Gastrocnemius medialis (tissue), 4 donors: ENCODE data around the gene ME2.
A peak's percentile ranks its signal among the peaks of the same experiment; 100 is the strongest.
"Not testable (repeated sequence)": the region's sequence is repeated elsewhere in the genome, so short reads cannot be mapped to it uniquely, and the experiment has no call there.

ENCODE experiments used
- POLR2A ChIP-seq, 2 donors: fragments of 450-650 bp; IDR thresholded peaks; one replicate each; pipeline ENCODE4 v1.6.1; 2017; ENCODE audit warnings: antibody characterized with exemption in 2 of 2, mild to moderate bottlenecking in 2 of 2, moderate library complexity in 2 of 2
- TF ChIP-seq, protein P1 (sequence below), 5 experiments: fragments of 450-650 bp in 3 of 5; fragments of 200-600 bp in 2 of 5; sonication (generic) in 2 of 5; IDR thresholded peaks in 4 of 5; conservative IDR thresholded peaks in 1 of 5; 1 replicate in 4 of 5; 2 replicates in 1 of 5; pipeline ENCODE4 v1.5.1; 2016 to 2019; ENCODE audit warnings: antibody characterized with exemption in 5 of 5, mild to moderate bottlenecking in 3 of 5, moderate library complexity in 3 of 5

DNA sequence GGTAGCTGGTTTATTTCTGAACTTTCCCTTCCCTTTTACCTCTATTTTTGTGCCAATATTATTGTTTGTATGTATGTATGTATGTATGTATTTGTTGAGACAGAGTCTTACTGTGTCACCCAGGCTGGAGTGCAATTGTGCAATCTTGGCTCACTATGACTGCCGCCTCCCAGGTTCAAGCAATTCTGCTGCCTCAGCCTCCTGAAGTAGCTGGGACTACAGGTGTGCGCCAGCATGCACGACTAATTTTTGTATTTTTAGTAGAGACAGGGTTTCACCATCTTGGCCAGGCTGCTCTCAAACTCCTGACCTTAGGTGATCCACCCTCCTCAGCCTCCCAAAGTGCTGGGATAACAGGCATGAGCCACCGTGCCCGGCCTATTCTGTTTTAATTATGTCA, 93.5 kb downstream of the ME2 start:
- TF ChIP-seq, protein P1, sequence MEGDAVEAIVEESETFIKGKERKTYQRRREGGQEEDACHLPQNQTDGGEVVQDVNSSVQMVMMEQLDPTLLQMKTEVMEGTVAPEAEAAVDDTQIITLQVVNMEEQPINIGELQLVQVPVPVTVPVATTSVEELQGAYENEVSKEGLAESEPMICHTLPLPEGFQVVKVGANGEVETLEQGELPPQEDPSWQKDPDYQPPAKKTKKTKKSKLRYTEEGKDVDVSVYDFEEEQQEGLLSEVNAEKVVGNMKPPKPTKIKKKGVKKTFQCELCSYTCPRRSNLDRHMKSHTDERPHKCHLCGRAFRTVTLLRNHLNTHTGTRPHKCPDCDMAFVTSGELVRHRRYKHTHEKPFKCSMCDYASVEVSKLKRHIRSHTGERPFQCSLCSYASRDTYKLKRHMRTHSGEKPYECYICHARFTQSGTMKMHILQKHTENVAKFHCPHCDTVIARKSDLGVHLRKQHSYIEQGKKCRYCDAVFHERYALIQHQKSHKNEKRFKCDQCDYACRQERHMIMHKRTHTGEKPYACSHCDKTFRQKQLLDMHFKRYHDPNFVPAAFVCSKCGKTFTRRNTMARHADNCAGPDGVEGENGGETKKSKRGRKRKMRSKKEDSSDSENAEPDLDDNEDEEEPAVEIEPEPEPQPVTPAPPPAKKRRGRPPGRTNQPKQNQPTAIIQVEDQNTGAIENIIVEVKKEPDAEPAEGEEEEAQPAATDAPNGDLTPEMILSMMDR (IDR thresholded peaks at IDR 0.05 in 4 of 5, conservative IDR thresholded peaks at IDR 0.05 in 1 of 5), result not testable (repeated sequence)
- peak in 1 of 2 donors; percentile 17 for TF ChIP-seq POLR2A (IDR thresholded peaks at IDR 0.05)
